Thoracic aorta (tissue), 2 donors: Measurements from ENCODE around the gene DMTF1. TPM values are rescaled to one million over a fixed set of nuclear protein-coding genes. Genes with fewer than 3 reads are reported as not detected.

ENCODE experiments used
- ATAC-seq: fragments of 150-250 bp; one replicate; pipeline ENCODE4 v1.8.0; 2017; ENCODE audit warnings: low read depth; ENCODE audit not compliant: insufficient number of reproducible peaks, low FRiP score
- DNase-seq: peaks from one replicate; pipeline ENCODE4 v3.0.0-alpha.2; 2020; ENCODE audit warnings: low spot score
- H3K27ac ChIP-seq, 2 donors: fragments of 200-600 bp; sonication (generic); 1 replicate in 1 of 2; 2 replicates in 1 of 2; pipeline ENCODE4 v1.5.1; 2016; ENCODE audit warnings: mild to moderate bottlenecking in 2 of 2, moderate library complexity in 2 of 2
- H3K27me3 ChIP-seq: fragments of 200-600 bp; sonication (generic); replicated peaks from 2 replicates; pipeline ENCODE4 v1.6.0; 2016; ENCODE audit warnings: mild to moderate bottlenecking; ENCODE audit not compliant: insufficient read depth
- H3K36me3 ChIP-seq: fragments of 200-600 bp; sonication (generic); one replicate; pipeline ENCODE4 v1.5.1; 2016
- H3K4me1 ChIP-seq, 2 donors: fragments of 200-600 bp; sonication (generic); 1 replicate in 1 of 2; 2 replicates in 1 of 2; pipeline versions ENCODE4 v1.5.1 to v1.6.0; 2016; ENCODE audit warnings: low read depth in 2 of 2, mild to moderate bottlenecking in 1 of 2; ENCODE audit not compliant: control insufficient read depth in 1 of 2
- H3K4me3 ChIP-seq: fragments of 200-600 bp; sonication (generic); 2 replicates; pipeline ENCODE4 v1.5.1; 2016; ENCODE audit warnings: mild to moderate bottlenecking
- H3K9me3 ChIP-seq: fragments of 200-600 bp; sonication (generic); 2 replicates; pipeline ENCODE4 v1.5.1; 2016
- CTCF ChIP-seq: fragments of 200-600 bp; sonication (generic); IDR thresholded peaks from one replicate; pipeline ENCODE4 v1.5.1; 2019; ENCODE audit warnings: antibody characterized with exemption
- total RNA-seq, 2 donors: library from RNA; depleted of rRNA; stranded (reverse); fragments of >200 nt; gene quantifications; one replicate each; pipeline versions ENCODE4 v1.1.0 to v1.2.3, GENCODE V29; 2016

DMTF1 gene
- total RNA-seq, 2 donors from 2014 or later, result 108 to 172 TPM

GRCh38 chr7:87209295-87209924, 57.2 kb downstream of the DMTF1 start:
- Histone ChIP-seq H3K9me3 (peaks cover 17% of the 10 kb centered on the region), H3K4me3 (no peak overlapping the region), H3K4me1 (no peaks in the 10 kb centered on the region), H3K27me3 (no peaks in the 10 kb centered on the region), H3K36me3 (no peaks in the 10 kb centered on the region), H3K27ac (no peak overlapping the region)
- no peak for TF ChIP-seq CTCF
- ATAC-seq (no peak), DNase-seq (no peak)

- ATAC-seq (no peak), DNase-seq (no peak)
- no peak overlapping the region for H3K27ac ChIP-seq
- H3K4me3 ChIP-seq, result no peak overlapping the region
- no peaks in the 10 kb centered on the region for H3K4me1 ChIP-seq
- peaks cover 6% of the 10 kb centered on the region for H3K9me3 ChIP-seq
- H3K36me3 ChIP-seq, result no peaks in the 10 kb centered on the region
- no peak for TF ChIP-seq CTCF
- no peaks in the 10 kb centered on the region for H3K27me3 ChIP-seq
These were observed 58.3 kb downstream of the DMTF1 start for GRCh38 chr7:87210506-87210905.

- ATAC-seq (no peak), DNase-seq (no peak)
- peaks cover 4 to 10% of the 10 kb centered on the region in 2 donors for H3K4me1 ChIP-seq
- H3K27me3 ChIP-seq, result no peaks in the 10 kb centered on the region
- H3K9me3 ChIP-seq, result no peaks in the 10 kb centered on the region
- no peak overlapping the region for H3K27ac ChIP-seq
- H3K36me3 ChIP-seq, result no peaks in the 10 kb centered on the region
- no peak overlapping the region for H3K4me3 ChIP-seq
- TF ChIP-seq CTCF, result no peak
These were observed 60.2 kb downstream of the DMTF1 start for GRCh38 chr7:87212498-87212897.

- Histone ChIP-seq H3K9me3 (no peaks in the 10 kb centered on the region), H3K4me1 (peaks cover 12 to 18% of the 10 kb centered on the region in 2 donors), H3K27me3 (no peaks in the 10 kb centered on the region), H3K27ac (no peak overlapping the region), H3K36me3 (no peaks in the 10 kb centered on the region), H3K4me3 (no peak overlapping the region)
- no peak for ATAC-seq
- no peak for DNase-seq
- TF ChIP-seq CTCF, result no peak
These were observed 61.0 kb downstream of the DMTF1 start for GRCh38 chr7:87213252-87213651.

- no peaks in the 10 kb centered on the region for H3K27me3 ChIP-seq
- ATAC-seq, result no peak
- no peak for TF ChIP-seq CTCF
- H3K36me3 ChIP-seq, result no peaks in the 10 kb centered on the region
- no peak overlapping the region for H3K27ac ChIP-seq
- H3K4me1 ChIP-seq, result peaks cover 14 to 24% of the 10 kb centered on the region in 2 donors
- no peak for DNase-seq
- H3K4me3 ChIP-seq, result no peak overlapping the region
- no peaks in the 10 kb centered on the region for H3K9me3 ChIP-seq
These were observed 61.6 kb downstream of the DMTF1 start for GRCh38 chr7:87213811-87214210.
